Suprapubic skin (tissue), 4 donors: Measurements from ENCODE around the gene IL1RL2. TPM values are rescaled to one million over a fixed set of nuclear protein-coding genes. Genes with fewer than 3 reads are reported as not detected.

ENCODE experiments used
- DNase-seq, 2 donors: peaks; one replicate each; pipeline ENCODE4 v3.0.0-alpha.2; 2019; ENCODE audit warnings: low spot score in 2 of 2
- H3K27ac ChIP-seq: fragments of 200-600 bp; sonication (generic); one replicate; pipeline ENCODE4 v1.5.1; 2019
- H3K27me3 ChIP-seq: fragments of 200-600 bp; sonication (generic); one replicate; pipeline ENCODE4 v1.5.1; 2019
- H3K36me3 ChIP-seq: fragments of 200-600 bp; sonication (generic); one replicate; pipeline ENCODE4 v1.5.1; 2019
- H3K4me1 ChIP-seq: fragments of 200-600 bp; sonication (generic); one replicate; pipeline ENCODE4 v1.5.1; 2019
- H3K4me3 ChIP-seq: fragments of 200-600 bp; sonication (generic); one replicate; pipeline ENCODE4 v1.5.1; 2019; ENCODE audit warnings: mild to moderate bottlenecking
- H3K9me3 ChIP-seq: fragments of 200-600 bp; sonication (generic); one replicate; pipeline ENCODE4 v1.5.1; 2019
- EP300 ChIP-seq: sonication (generic); formaldehyde crosslinking; IDR thresholded peaks from one replicate; pipeline ENCODE4 v1.6.1; 2017; ENCODE audit warnings: antibody characterized with exemption
- POLR2A ChIP-seq, 2 donors: fragments of 450-650 bp; IDR thresholded peaks; one replicate each; pipeline ENCODE4 v1.6.1; 2017; ENCODE audit warnings: antibody characterized with exemption in 2 of 2, mild to moderate bottlenecking in 2 of 2, moderate library complexity in 2 of 2
- POLR2AphosphoS5 ChIP-seq, 3 donors: sonication (generic); formaldehyde crosslinking; IDR thresholded peaks; one replicate each; pipeline ENCODE4 v1.6.1; 2017; ENCODE audit warnings: antibody characterized with exemption in 3 of 3
- WGBS: methylation state at CpG from one replicate; pipeline ENCODE4 v1.1.5; 2018; 5-methylcytosine and 5-hydroxymethylcytosine counted together
- total RNA-seq, 4 donors: library from RNA; depleted of rRNA; stranded (reverse); fragments of >200 nt; gene quantifications; one replicate each; pipeline ENCODE4 v1.1.0, GENCODE V29; 2016
- TF ChIP-seq, protein P1 (sequence below), 2 donors: fragments of 200-600 bp in 1 of 2; fragments of 450-650 bp in 1 of 2; sonication (generic) in 1 of 2; IDR thresholded peaks; one replicate each; pipeline ENCODE4 v1.5.1; 2016 to 2019; ENCODE audit warnings: antibody characterized with exemption in 2 of 2, mild to moderate bottlenecking in 1 of 2, moderate library complexity in 1 of 2

The IL1RL2 gene
- total RNA-seq, 4 donors from 2014 or later: 7.0 to 15.9 (median 12.0) TPM

- Histone ChIP-seq H3K4me3 (peak overlapping the region; percentile 48), H3K27ac (no peak overlapping the region), H3K9me3 (no peaks in the 10 kb centered on the region), H3K36me3 (no peaks in the 10 kb centered on the region), H3K27me3 (no peaks in the 10 kb centered on the region), H3K4me1 (peaks cover 16% of the 10 kb centered on the region)
- peak in 1 of 2 donors; percentile 80 for DNase-seq
- WGBS: 7% methylated on average over 52 of the region's 52 CpGs
- TF ChIP-seq POLR2A (IDR thresholded peaks at IDR 0.05) (no peak), POLR2AphosphoS5 (IDR thresholded peaks at IDR 0.05) (no peak), EP300 (no peak)
- TF ChIP-seq, protein P1, sequence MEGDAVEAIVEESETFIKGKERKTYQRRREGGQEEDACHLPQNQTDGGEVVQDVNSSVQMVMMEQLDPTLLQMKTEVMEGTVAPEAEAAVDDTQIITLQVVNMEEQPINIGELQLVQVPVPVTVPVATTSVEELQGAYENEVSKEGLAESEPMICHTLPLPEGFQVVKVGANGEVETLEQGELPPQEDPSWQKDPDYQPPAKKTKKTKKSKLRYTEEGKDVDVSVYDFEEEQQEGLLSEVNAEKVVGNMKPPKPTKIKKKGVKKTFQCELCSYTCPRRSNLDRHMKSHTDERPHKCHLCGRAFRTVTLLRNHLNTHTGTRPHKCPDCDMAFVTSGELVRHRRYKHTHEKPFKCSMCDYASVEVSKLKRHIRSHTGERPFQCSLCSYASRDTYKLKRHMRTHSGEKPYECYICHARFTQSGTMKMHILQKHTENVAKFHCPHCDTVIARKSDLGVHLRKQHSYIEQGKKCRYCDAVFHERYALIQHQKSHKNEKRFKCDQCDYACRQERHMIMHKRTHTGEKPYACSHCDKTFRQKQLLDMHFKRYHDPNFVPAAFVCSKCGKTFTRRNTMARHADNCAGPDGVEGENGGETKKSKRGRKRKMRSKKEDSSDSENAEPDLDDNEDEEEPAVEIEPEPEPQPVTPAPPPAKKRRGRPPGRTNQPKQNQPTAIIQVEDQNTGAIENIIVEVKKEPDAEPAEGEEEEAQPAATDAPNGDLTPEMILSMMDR (IDR thresholded peaks at IDR 0.05): peak; percentile 26 to 73
These were observed 64.4 kb downstream of the IL1RL2 start for GRCh38 chr2:102251042-102251848.

DNA sequence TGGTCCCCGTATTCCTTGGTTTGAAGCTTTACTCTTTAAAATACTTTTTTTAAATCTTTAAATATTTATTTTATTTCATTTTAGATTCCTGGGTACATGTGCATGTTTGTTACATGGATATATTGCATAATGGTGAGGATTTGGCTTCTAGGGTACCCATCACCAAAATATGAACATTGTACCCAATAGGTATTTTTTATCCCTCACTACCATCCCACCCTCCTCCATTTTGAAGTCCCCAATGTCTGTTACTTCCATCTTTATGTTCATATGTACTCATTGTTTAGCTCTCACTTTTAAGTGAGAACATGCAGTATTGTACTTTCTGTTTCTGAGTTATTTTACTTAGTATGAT is 65.0 kb downstream of the IL1RL2 start:
- Histone ChIP-seq H3K9me3 (no peaks in the 10 kb centered on the region), H3K4me1 (peaks cover 19% of the 10 kb centered on the region), H3K27ac (no peak overlapping the region), H3K4me3 (peak overlapping the region; percentile 48), H3K27me3 (no peaks in the 10 kb centered on the region), H3K36me3 (no peaks in the 10 kb centered on the region)
- 32% methylated on average over 1 of the region's 1 CpG for WGBS
- TF ChIP-seq EP300 (no peak), POLR2A (IDR thresholded peaks at IDR 0.05) (no peak), POLR2AphosphoS5 (IDR thresholded peaks at IDR 0.05) (no peak)
- TF ChIP-seq, protein P1 (IDR thresholded peaks at IDR 0.05): no peak
- no peak for DNase-seq

- Histone ChIP-seq H3K36me3 (no peaks in the 10 kb centered on the region), H3K4me3 (no peak overlapping the region), H3K27me3 (no peaks in the 10 kb centered on the region), H3K27ac (no peak overlapping the region), H3K9me3 (no peaks in the 10 kb centered on the region), H3K4me1 (peaks cover 19% of the 10 kb centered on the region)
- no peak for DNase-seq
- TF ChIP-seq EP300 (no peak), POLR2A (IDR thresholded peaks at IDR 0.05) (no peak), POLR2AphosphoS5 (IDR thresholded peaks at IDR 0.05) (no peak)
- TF ChIP-seq, protein P1 (IDR thresholded peaks at IDR 0.05): no peak
- 92% methylated on average over 2 of the region's 2 CpGs for WGBS
These were observed 65.4 kb downstream of the IL1RL2 start for GRCh38 chr2:102252236-102252635.

DNA sequence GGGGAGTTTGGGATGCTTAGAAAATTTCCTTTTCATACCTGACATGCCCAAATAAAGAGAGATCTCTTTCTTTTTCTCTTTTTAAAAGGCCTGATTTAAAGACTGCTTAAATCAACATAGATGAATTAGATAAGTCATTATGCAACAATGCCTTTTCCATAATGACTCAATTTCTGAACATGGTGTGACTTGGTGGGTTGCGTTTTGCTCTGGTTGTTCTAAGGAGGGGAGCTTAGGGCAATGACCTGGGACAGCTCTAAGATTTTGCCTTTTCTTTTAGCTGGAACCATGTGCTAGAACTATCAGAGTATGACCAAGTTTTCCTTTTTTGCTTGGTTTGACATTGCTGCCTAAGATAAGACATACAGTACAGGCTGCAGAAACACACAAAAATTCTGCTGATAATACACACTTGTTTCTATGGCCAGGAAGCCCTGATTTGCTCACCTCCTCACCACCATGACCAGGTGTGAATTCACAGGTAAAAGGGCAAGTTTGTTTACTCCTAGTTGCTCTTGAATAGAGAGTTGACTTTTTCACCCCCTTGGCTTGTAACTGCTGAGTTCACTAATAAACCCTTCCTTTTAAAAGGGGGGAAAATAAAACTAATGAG is 66.4 kb downstream of the IL1RL2 start:
- Histone ChIP-seq H3K4me3 (no peak overlapping the region), H3K9me3 (no peaks in the 10 kb centered on the region), H3K27me3 (no peaks in the 10 kb centered on the region), H3K36me3 (no peaks in the 10 kb centered on the region), H3K4me1 (peaks cover 19% of the 10 kb centered on the region), H3K27ac (no peak overlapping the region)
- WGBS: 79% methylated on average over 1 of the region's 1 CpG
- no peak for DNase-seq
- TF ChIP-seq, protein P1 (IDR thresholded peaks at IDR 0.05): no peak
- TF ChIP-seq EP300: no peak

- no peaks in the 10 kb centered on the region for H3K9me3 ChIP-seq
- H3K27me3 ChIP-seq: no peaks in the 10 kb centered on the region
- no peaks in the 10 kb centered on the region for H3K36me3 ChIP-seq
- 68% methylated on average over 2 of the region's 2 CpGs for WGBS
- no peak for TF ChIP-seq EP300
- TF ChIP-seq, protein P1 (IDR thresholded peaks at IDR 0.05): no peak
- TF ChIP-seq POLR2A (IDR thresholded peaks at IDR 0.05): no peak
- TF ChIP-seq POLR2AphosphoS5 (IDR thresholded peaks at IDR 0.05): no peak
- DNase-seq: no peak
- H3K4me3 ChIP-seq: no peak overlapping the region
- H3K27ac ChIP-seq: no peak overlapping the region
- H3K4me1 ChIP-seq: peaks cover 19% of the 10 kb centered on the region
These were observed 66.9 kb downstream of the IL1RL2 start for GRCh38 chr2:102253753-102254150.
